GM12878 (cell line): ENCODE data around the gene CELA3B. TPM values are rescaled to one million over a fixed set of nuclear protein-coding genes. Genes with fewer than 3 reads are reported as not detected.

Experiments used
- ATAC-seq: fragments of 200-7000 bp; cut with Tn5 transposase; 3 replicates; pipeline ENCODE4 v1.9.1; 2020; ENCODE audit warnings: mild to moderate bottlenecking, moderate library complexity
- BruUV-seq: library from RNA; stranded (reverse); fragments of 400-500 nt; replicated peaks from 2 replicates; lab custom pipeline; 2021; lab: Mats Ljungman, UMichigan
- CTCF ChIA-PET: fragments of 300-600 bp; sonication (Branson Sonifier 250); formaldehyde crosslinking; extraction: SDS; loops from one replicate; lab custom pipeline; 2021; ENCODE audit warnings: inconsistent platforms; lab: Yijun Ruan, JAX
- POLR2A ChIA-PET: fragments of 350-600 bp; formaldehyde crosslinking; extraction: SDS; loops from one replicate; lab custom pipeline; 2021; ENCODE audit warnings: inconsistent platforms; lab: Charles Lee
- RAD21 ChIA-PET: fragments of 300-600 bp; sonication (Branson Sonifier 250); formaldehyde crosslinking; loops from one replicate; lab custom pipeline; 2023; ENCODE audit warnings: antibody characterized with exemption; ENCODE audit not compliant: unreplicated experiment; lab: Charles Lee
- SMC1A ChIA-PET: fragments of 300-600 bp; sonication (Branson Sonifier 250); formaldehyde crosslinking; loops from one replicate; lab custom pipeline; 2023; ENCODE audit not compliant: unreplicated experiment, uncharacterized antibody; lab: Charles Lee
- DNase-seq: peaks from one replicate; pipeline ENCODE4 v3.0.0-alpha.2; 2011; ENCODE audit warnings: low read depth, low spot score
- FAIRE-seq: peaks from 3 replicates; lab custom pipeline; 2011; peaks lifted over from hg19 to GRCh38; lab: Jason Lieb, UNC
- H2AFZ ChIP-seq: 2 replicates; pipeline ENCODE4 v1.6.0; 2011; ENCODE audit warnings: low read depth, low read length, control low read depth; ENCODE audit not compliant: control insufficient read depth
- H3K27ac ChIP-seq: 2 replicates; pipeline ENCODE4 v1.5.1; 2011; ENCODE audit warnings: control low read depth; ENCODE audit not compliant: control insufficient read depth, insufficient read depth
- H3K27me3 ChIP-seq, 2 experiments: replicated peaks in 1 of 2; 2 replicates each; pipeline versions ENCODE4 v1.6.0 to v1.6.1; 2011; ENCODE audit warnings: low read length in 1 of 2; ENCODE audit not compliant: control insufficient read depth in 2 of 2, insufficient read depth in 2 of 2
- H3K36me3 ChIP-seq, 2 experiments: 2 replicates each; pipeline ENCODE4 v1.5.1; 2011; ENCODE audit warnings: low read length in 1 of 2; ENCODE audit not compliant: control insufficient read depth in 2 of 2, insufficient read depth in 2 of 2
- H3K4me1 ChIP-seq: 2 replicates; pipeline ENCODE4 v1.6.1; 2011; ENCODE audit warnings: mild to moderate bottlenecking, low read length, moderate library complexity, mixed read lengths; ENCODE audit not compliant: control insufficient read depth, insufficient read depth
- H3K4me2 ChIP-seq: 2 replicates; pipeline ENCODE4 v1.6.0; 2011; ENCODE audit warnings: control low read depth; ENCODE audit not compliant: control insufficient read depth, insufficient read depth
- H3K4me3 ChIP-seq: fragments of 200-600 bp; sonication (generic); 2 replicates; pipeline ENCODE4 v1.5.1; 2016
- H3K79me2 ChIP-seq: 2 replicates; pipeline ENCODE4 v1.6.0; 2011; ENCODE audit warnings: low read length; ENCODE audit not compliant: control insufficient read depth, insufficient read depth
- H3K9ac ChIP-seq: 2 replicates; pipeline ENCODE4 v1.8.0; 2011; ENCODE audit warnings: low read length, control low read depth, mixed read lengths; ENCODE audit not compliant: control insufficient read depth, insufficient read depth
- H3K9me3 ChIP-seq: replicated peaks from 3 replicates; pipeline ENCODE4 v1.5.1; 2011; ENCODE audit warnings: mild to moderate bottlenecking, low read length; ENCODE audit not compliant: control insufficient read depth, insufficient read depth
- H4K20me1 ChIP-seq: 2 replicates; pipeline ENCODE4 v1.6.0; 2011; ENCODE audit not compliant: control insufficient read depth, insufficient read depth
- CBFB ChIP-seq: IDR thresholded peaks from 2 replicates; pipeline ENCODE4 v1.6.1; 2016; ENCODE audit warnings: antibody characterized with exemption, low read depth
- CBX3 ChIP-seq: fragments of 200-600 bp; sonication (generic); IDR thresholded peaks from 2 replicates; pipeline ENCODE4 v1.6.1; 2016; ENCODE audit warnings: low read depth, borderline replicate concordance
- CHD2 ChIP-seq: IDR thresholded peaks from 2 replicates; pipeline ENCODE4 v1.6.1; 2011; ENCODE audit warnings: low read depth, low read length, improper control_type of control experiment, borderline replicate concordance
- CREM ChIP-seq: IDR thresholded peaks from 2 replicates; pipeline ENCODE4 v1.6.1; 2014; ENCODE audit warnings: antibody characterized with exemption, low read depth
- EED ChIP-seq: sonication (generic); IDR thresholded peaks from 2 replicates; pipeline ENCODE4 v1.6.1; 2016; ENCODE audit warnings: antibody characterized with exemption, low read depth
- GATAD2B ChIP-seq: fragments of 450-650 bp; conservative IDR thresholded peaks from 2 replicates; pipeline ENCODE4 v1.6.1; 2017; ENCODE audit warnings: low read depth, mild to moderate bottlenecking, moderate library complexity
- MEF2A ChIP-seq: IDR thresholded peaks from 2 replicates; pipeline ENCODE4 v1.6.1; 2011; ENCODE audit warnings: low read depth, mild to moderate bottlenecking, low read length, moderate library complexity; ENCODE audit not compliant: insufficient read depth
- MTA2 ChIP-seq: fragments of 450-650 bp; IDR thresholded peaks from 2 replicates; pipeline ENCODE4 v1.6.1; 2016; ENCODE audit warnings: low read depth, mild to moderate bottlenecking, moderate library complexity
- MYB ChIP-seq: fragments of 150-350 bp; IDR thresholded peaks from 2 replicates; pipeline ENCODE4 v1.6.1; 2014; ENCODE audit warnings: mild to moderate bottlenecking, low read depth, low read length, borderline replicate concordance
- SMAD1 ChIP-seq: fragments of 450-650 bp; IDR thresholded peaks from 2 replicates; pipeline ENCODE4 v1.6.1; 2018; ENCODE audit warnings: mild to moderate bottlenecking, low read depth; ENCODE audit not compliant: partially characterized antibody
- SMARCA5 ChIP-seq: fragments of 450-650 bp; IDR thresholded peaks from 2 replicates; pipeline ENCODE4 v1.6.1; 2017; ENCODE audit warnings: mild to moderate bottlenecking
- WRNIP1 ChIP-seq: IDR thresholded peaks from 2 replicates; pipeline ENCODE4 v1.6.1; 2011; ENCODE audit warnings: low read depth, low read length, improper control_type of control experiment, borderline replicate concordance
- YY1 ChIP-seq: IDR thresholded peaks from 2 replicates; pipeline ENCODE4 v1.6.1; 2011; ENCODE audit warnings: low read depth, mild to moderate bottlenecking, low read length
- ZNF217 ChIP-seq: fragments of 450-650 bp; IDR thresholded peaks from 2 replicates; pipeline ENCODE4 v1.6.1; 2017; ENCODE audit warnings: antibody characterized with exemption, mild to moderate bottlenecking
- ZNF24 ChIP-seq: fragments of 450-650 bp; IDR thresholded peaks from 2 replicates; pipeline ENCODE4 v1.6.1; 2017; ENCODE audit warnings: antibody characterized with exemption, mild to moderate bottlenecking
- WGBS: methylation state at CpG from one replicate; pipeline ENCODE4 v1.1.6; 2016; ENCODE audit warnings: low lambda C conversion rate; ENCODE audit not compliant: insufficient replicate concordance, insufficient coverage; ENCODE audit errors: missing lambda C conversion rate; 5-methylcytosine and 5-hydroxymethylcytosine counted together
- in situ Hi-C: fragments of 300-500 bp; cut with MboI; formaldehyde crosslinking; loops from 9 replicates; pipeline ENCODE4 v1.14.3; 2018; ENCODE audit warnings: mixed read lengths
- intact Hi-C: fragments of 100-400 bp; cut with micrococcal nuclease; formaldehyde crosslinking; loops from one replicate; pipeline ENCODE4 v1.14.2; 2022; ENCODE audit not compliant: unreplicated experiment
- polyA plus RNA-seq, 11 experiments: library from polyadenylated mRNA; depleted of rRNA in 4 of 11; unstranded in 6 of 11; stranded (reverse) in 5 of 11; fragments of >200 nt; fragmentation: Nextera tagmentation in 4 of 11; fragmentation: Illumina TruSeq in 1 of 11; extraction: Ambion mirVana in 4 of 11; extraction: Trizol in 1 of 11; gene quantifications; 1 replicate in 1 of 11; 2 replicates in 10 of 11; pipeline versions ENCODE4 v1.2.1 to v1.2.3, GENCODE V29; 2011 to 2016; ENCODE audit warnings: inconsistent platforms in 2 of 11, missing spikeins in 2 of 11, low read depth in 1 of 11
- total RNA-seq, 4 experiments: library from RNA; depleted of rRNA in 3 of 4; stranded (reverse); fragments of >200 nt in 3 of 4; fragmentation: Illumina TruSeq in 1 of 4; extraction: Trizol in 1 of 4; gene quantifications; 2 replicates each; pipeline versions ENCODE4 v1.2.1 to v1.2.3, GENCODE V29; 2013 to 2021
- TF ChIP-seq, protein P1 (sequence below): fragments of 450-650 bp; IDR thresholded peaks from 2 replicates; pipeline ENCODE4 v1.6.1; 2016; ENCODE audit warnings: mild to moderate bottlenecking
- TF ChIP-seq, protein P2 (sequence below): fragments of 450-650 bp; IDR thresholded peaks from 2 replicates; pipeline ENCODE4 v1.6.1; 2016; ENCODE audit warnings: mild to moderate bottlenecking
- TF ChIP-seq, protein P3 (sequence below), 3 experiments: IDR thresholded peaks in 2 of 3; conservative IDR thresholded peaks in 1 of 3; 2 replicates each; pipeline ENCODE4 v1.5.1; 2011; ENCODE audit warnings: low read depth in 3 of 3, low read length in 3 of 3, mild to moderate bottlenecking in 3 of 3, control low read depth in 2 of 3, moderate library complexity in 2 of 3, inconsistent platforms in 1 of 3, mixed read lengths in 1 of 3; ENCODE audit not compliant: control insufficient read depth in 2 of 3, insufficient read depth in 1 of 3; ENCODE audit errors: extremely low read depth in 1 of 3

The CELA3B gene
- total and polyA plus RNA-seq, 10 of the 15 experiments (the other 5 are each of a cell fraction or from before 2014, with no cell fraction given), result 4.1 TPM; not detected in 9

DNA sequence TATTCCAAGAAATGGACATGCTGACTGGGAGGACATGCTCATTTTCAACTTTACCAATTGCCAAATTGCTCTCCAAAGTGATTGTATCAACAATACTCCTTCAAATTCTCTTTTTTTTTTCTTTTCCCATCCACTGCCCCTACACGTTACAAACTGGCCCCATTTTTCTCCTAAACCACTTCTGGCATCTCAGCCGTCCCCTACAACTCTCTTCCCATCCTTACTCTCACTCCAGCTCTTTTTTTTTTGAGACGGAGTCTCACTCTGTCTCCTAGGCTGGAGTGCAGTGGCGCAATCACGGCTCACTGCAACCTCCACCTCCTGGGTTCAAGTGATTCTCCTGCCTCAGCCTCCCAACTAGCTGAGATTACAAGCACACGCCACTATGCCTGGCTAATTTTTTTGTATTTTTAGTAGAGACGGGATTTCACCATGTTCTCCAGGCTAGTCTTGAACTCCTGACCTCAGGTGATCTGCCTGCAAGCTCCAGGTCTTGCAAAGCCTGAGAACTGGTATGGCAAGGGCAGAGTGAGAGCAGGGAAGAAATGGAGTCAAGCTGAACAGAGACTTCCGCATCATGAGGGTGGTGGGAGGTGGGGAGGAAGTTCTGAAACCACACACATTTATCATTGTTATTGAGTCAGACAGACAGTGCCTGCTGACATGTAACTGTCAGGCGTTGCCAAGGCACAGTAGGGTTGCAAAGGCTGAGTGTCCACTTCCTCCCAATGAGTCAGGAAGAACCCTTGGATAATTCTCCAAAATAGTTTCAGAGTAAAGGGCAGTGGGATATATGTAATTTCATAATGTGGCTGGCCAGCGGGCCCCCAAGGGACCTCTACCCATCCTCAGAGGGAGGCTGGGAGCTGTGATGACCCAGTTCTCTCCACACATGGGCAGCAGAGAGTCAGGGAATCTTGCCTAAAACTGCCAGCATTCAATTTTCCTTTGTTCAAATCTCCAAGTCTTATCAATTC is 42.0 kb downstream of the CELA3B start:
- ChIA-PET POLR2A (interaction anchor here (0.6 to 1.5 kb wide), 6 partner anchors 19 to 357 kb away, joined by 3 to 4 read pairs (median 3); partner anchors contain the start of gene CDC42), RAD21 (interaction anchor here (0.8 to 2.3 kb wide), 9 partner anchors 12 to 257 kb away, joined by 3 to 6 read pairs (median 3); no protein-coding TSS in a partner anchor), SMC1A (interaction anchor here (1.0 to 2.3 kb wide), 6 partner anchors 9 to 256 kb away, joined by 3 to 6 read pairs (median 4); no protein-coding TSS in a partner anchor), CTCF (interaction anchor here (0.7 to 2.0 kb wide), 9 partner anchors 19 to 485 kb away, joined by 3 to 10 read pairs (median 3); partner anchors contain the start of gene CDC42)
- Histone ChIP-seq H3K36me3 (no peaks in the 10 kb centered on the region), H4K20me1 (no peaks in the 10 kb centered on the region), H3K4me1 (peaks cover 14% of the 10 kb centered on the region), H3K9ac (peak overlapping the region; percentile 25; the same call in 1 of the 2 replicates), H3K9me3 (no peaks in the 10 kb centered on the region), H3K27me3 (no peaks in the 10 kb centered on the region), H2AFZ (peak overlapping the region; percentile 91), H3K4me3 (no peak overlapping the region), H3K4me2 (peak overlapping the region; percentile 65), H3K79me2 (no peaks in the 10 kb centered on the region; the same call in 1 of the 2 replicates), H3K27ac (peak overlapping the region; percentile 49)
- WGBS, result 54% methylated on average over 10 of the region's 10 CpGs
- in situ Hi-C loops, result no loop called here
- DNase-seq (peak; percentile 80), FAIRE-seq (peak; percentile 99), ATAC-seq (peak; percentile 94)
- intact Hi-C loops, result no loop called here
- no TSS peak for BruUV-seq
- TF ChIP-seq MTA2 (peak; percentile 76), MEF2A (no peak), SMAD1 (no peak), WRNIP1 (no peak), EED (peak; percentile 55; the same call in 1 of the 2 replicates), CREM (peak; percentile 65; the same call in 1 of the 2 replicates), ZNF24 (peak; percentile 78; the same call in 1 of the 2 replicates), YY1 (peak; percentile 65), MYB (peak; percentile 54; the same call in 1 of the 2 replicates), CHD2 (peak; percentile 71), CBX3 (no peak), CBFB (peak; percentile 87), SMARCA5 (0 out of 2 replicates have a peak, but pooled peaks have one; percentile 49), ZNF217 (peak; percentile 78; the same call in 1 of the 2 replicates), GATAD2B (peak; percentile 84)
- TF ChIP-seq, protein P1, sequence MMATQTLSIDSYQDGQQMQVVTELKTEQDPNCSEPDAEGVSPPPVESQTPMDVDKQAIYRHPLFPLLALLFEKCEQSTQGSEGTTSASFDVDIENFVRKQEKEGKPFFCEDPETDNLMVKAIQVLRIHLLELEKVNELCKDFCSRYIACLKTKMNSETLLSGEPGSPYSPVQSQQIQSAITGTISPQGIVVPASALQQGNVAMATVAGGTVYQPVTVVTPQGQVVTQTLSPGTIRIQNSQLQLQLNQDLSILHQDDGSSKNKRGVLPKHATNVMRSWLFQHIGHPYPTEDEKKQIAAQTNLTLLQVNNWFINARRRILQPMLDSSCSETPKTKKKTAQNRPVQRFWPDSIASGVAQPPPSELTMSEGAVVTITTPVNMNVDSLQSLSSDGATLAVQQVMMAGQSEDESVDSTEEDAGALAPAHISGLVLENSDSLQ, result peak; percentile 98
- TF ChIP-seq, protein P2, sequence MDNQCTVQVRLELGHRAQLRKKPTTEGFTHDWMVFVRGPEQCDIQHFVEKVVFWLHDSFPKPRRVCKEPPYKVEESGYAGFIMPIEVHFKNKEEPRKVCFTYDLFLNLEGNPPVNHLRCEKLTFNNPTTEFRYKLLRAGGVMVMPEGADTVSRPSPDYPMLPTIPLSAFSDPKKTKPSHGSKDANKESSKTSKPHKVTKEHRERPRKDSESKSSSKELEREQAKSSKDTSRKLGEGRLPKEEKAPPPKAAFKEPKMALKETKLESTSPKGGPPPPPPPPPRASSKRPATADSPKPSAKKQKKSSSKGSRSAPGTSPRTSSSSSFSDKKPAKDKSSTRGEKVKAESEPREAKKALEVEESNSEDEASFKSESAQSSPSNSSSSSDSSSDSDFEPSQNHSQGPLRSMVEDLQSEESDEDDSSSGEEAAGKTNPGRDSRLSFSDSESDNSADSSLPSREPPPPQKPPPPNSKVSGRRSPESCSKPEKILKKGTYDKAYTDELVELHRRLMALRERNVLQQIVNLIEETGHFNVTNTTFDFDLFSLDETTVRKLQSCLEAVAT, result peak; percentile 76; the same call in 1 of the 2 replicates
- TF ChIP-seq, protein P3, sequence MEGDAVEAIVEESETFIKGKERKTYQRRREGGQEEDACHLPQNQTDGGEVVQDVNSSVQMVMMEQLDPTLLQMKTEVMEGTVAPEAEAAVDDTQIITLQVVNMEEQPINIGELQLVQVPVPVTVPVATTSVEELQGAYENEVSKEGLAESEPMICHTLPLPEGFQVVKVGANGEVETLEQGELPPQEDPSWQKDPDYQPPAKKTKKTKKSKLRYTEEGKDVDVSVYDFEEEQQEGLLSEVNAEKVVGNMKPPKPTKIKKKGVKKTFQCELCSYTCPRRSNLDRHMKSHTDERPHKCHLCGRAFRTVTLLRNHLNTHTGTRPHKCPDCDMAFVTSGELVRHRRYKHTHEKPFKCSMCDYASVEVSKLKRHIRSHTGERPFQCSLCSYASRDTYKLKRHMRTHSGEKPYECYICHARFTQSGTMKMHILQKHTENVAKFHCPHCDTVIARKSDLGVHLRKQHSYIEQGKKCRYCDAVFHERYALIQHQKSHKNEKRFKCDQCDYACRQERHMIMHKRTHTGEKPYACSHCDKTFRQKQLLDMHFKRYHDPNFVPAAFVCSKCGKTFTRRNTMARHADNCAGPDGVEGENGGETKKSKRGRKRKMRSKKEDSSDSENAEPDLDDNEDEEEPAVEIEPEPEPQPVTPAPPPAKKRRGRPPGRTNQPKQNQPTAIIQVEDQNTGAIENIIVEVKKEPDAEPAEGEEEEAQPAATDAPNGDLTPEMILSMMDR (IDR thresholded peaks at IDR 0.05 in 2 of 3, conservative IDR thresholded peaks at IDR 0.05 in 1 of 3; ENCODE audit: control insufficient read depth in 2 of 3, extremely low read depth in 1 of 3, insufficient read depth in 1 of 3, low read depth in 3 of 3, low read length in 3 of 3), result peak; percentile 44 to 54 (median 48); a peak in 5 of 6 replicates
